WTC11 (cell line): Measurements from ENCODE around the gene DECR2. TPM values are rescaled to one million over a fixed set of nuclear protein-coding genes. Genes with fewer than 3 reads are reported as not detected.

Source experiments
- ATAC-seq: fragments of 200-7000 bp; cut with Tn5 transposase; 2 replicates; pipeline ENCODE4 v1.10.0; 2021; ENCODE audit warnings: mild to moderate bottlenecking, moderate library complexity
- CTCF ChIA-PET: fragments of 300-600 bp; sonication (Branson Sonifier 250); formaldehyde crosslinking; loops from one replicate; lab custom pipeline; 2021; ENCODE audit warnings: antibody characterized with exemption; lab: Charles Lee
- POLR2A ChIA-PET: fragments of 350-600 bp; sonication (Branson Sonifier 250); formaldehyde crosslinking; loops from one replicate; lab custom pipeline; 2021; ENCODE audit warnings: antibody characterized with exemption; lab: Charles Lee
- DNase-seq: peaks from one replicate; pipeline ENCODE4 v3.0.0; 2021; ENCODE audit warnings: low spot score
- H3K27ac Mint-ChIP-seq: 2 replicates; pipeline ENCODE4 v1.8.0; 2021; ENCODE audit warnings: mixed read lengths
- H3K27me3 Mint-ChIP-seq: 2 replicates; pipeline ENCODE4 v1.8.0; 2021; ENCODE audit warnings: low read depth, mild to moderate bottlenecking, moderate library complexity, mixed read lengths
- H3K36me3 Mint-ChIP-seq: 2 replicates; pipeline ENCODE4 v1.8.0; 2021; ENCODE audit warnings: mixed read lengths
- H3K4me1 Mint-ChIP-seq: 2 replicates; pipeline ENCODE4 v1.8.0; 2022; ENCODE audit warnings: mixed read lengths
- H3K4me3 Mint-ChIP-seq: 2 replicates; pipeline ENCODE4 v1.8.0; 2021; ENCODE audit warnings: mild to moderate bottlenecking, moderate library complexity, mixed read lengths
- H3K9me3 Mint-ChIP-seq: 2 replicates; pipeline ENCODE4 v1.8.0; 2021; ENCODE audit warnings: mixed read lengths
- EMX1 ChIP-seq: fragments of 250-450 bp; sonication (Bioruptor Pico); IDR thresholded peaks from 2 replicates; pipeline ENCODE4 v1.8.0; 2021; ENCODE audit warnings: mild to moderate bottlenecking
- FOXJ3 ChIP-seq: sonication (generic); formaldehyde crosslinking; IDR thresholded peaks from 2 replicates; pipeline ENCODE4 v1.9.0; 2021; ENCODE audit warnings: missing genetic modification reagents, mild to moderate bottlenecking, borderline replicate concordance
- GRHL2 ChIP-seq: fragments of 250-450 bp; sonication (Bioruptor Pico); IDR thresholded peaks from 2 replicates; pipeline ENCODE4 v1.8.0; 2022; ENCODE audit warnings: mild to moderate bottlenecking, moderate library complexity; ENCODE audit not compliant: insufficient replicate concordance, severe bottlenecking
- HMGA2 ChIP-seq: fragments of 250-450 bp; sonication (Bioruptor Pico); IDR thresholded peaks from 2 replicates; pipeline ENCODE4 v1.4.0; 2021; ENCODE audit warnings: mild to moderate bottlenecking, moderate library complexity
- JAZF1 ChIP-seq: fragments of 250-450 bp; sonication (Bioruptor Pico); IDR thresholded peaks from 2 replicates; pipeline ENCODE4 v1.9.0; 2021; ENCODE audit warnings: moderate library complexity, mild to moderate bottlenecking, inconsistent platforms
- JUN ChIP-seq: sonication (generic); formaldehyde crosslinking; IDR thresholded peaks from 2 replicates; pipeline ENCODE4 v1.8.0; 2023; ENCODE audit warnings: mild to moderate bottlenecking, missing genetic modification reagents
- KAT7 ChIP-seq: sonication (generic); formaldehyde crosslinking; IDR thresholded peaks from 2 replicates; pipeline ENCODE4 v1.8.1; 2023; ENCODE audit warnings: missing genetic modification reagents, mild to moderate bottlenecking, borderline replicate concordance
- NFATC4 ChIP-seq: fragments of 250-450 bp; sonication (Bioruptor Pico); IDR thresholded peaks from 2 replicates; pipeline ENCODE4 v1.9.0; 2021; ENCODE audit warnings: mild to moderate bottlenecking
- NR2C2 ChIP-seq: sonication (generic); formaldehyde crosslinking; IDR thresholded peaks from 2 replicates; pipeline ENCODE4 v1.8.0; 2022; ENCODE audit warnings: mild to moderate bottlenecking, missing genetic modification reagents
- SMAD4 ChIP-seq: sonication (generic); formaldehyde crosslinking; IDR thresholded peaks from 2 replicates; pipeline ENCODE4 v1.8.0; 2022; ENCODE audit warnings: mild to moderate bottlenecking, missing genetic modification reagents
- SOX15 ChIP-seq: fragments of 250-450 bp; sonication (Bioruptor Pico); IDR thresholded peaks from 2 replicates; pipeline ENCODE4 v1.9.0; 2021; ENCODE audit warnings: mild to moderate bottlenecking
- TEAD1 ChIP-seq: sonication (generic); formaldehyde crosslinking; IDR thresholded peaks from 2 replicates; pipeline ENCODE4 v1.8.0; 2022; ENCODE audit warnings: mild to moderate bottlenecking, missing genetic modification reagents
- ZBTB21 ChIP-seq: sonication (generic); formaldehyde crosslinking; IDR thresholded peaks from 2 replicates; pipeline ENCODE4 v1.8.1; 2023; ENCODE audit warnings: mild to moderate bottlenecking, missing genetic modification reagents, borderline replicate concordance
- ZNF396 ChIP-seq: fragments of 250-450 bp; sonication (Bioruptor Pico); IDR thresholded peaks from 2 replicates; pipeline ENCODE4 v1.8.0; 2021; ENCODE audit warnings: mild to moderate bottlenecking, moderate library complexity, borderline replicate concordance
- ZNF423 ChIP-seq: fragments of 250-450 bp; sonication (Bioruptor Pico); IDR thresholded peaks from 2 replicates; pipeline ENCODE4 v2.1.2; 2022; ENCODE audit warnings: mild to moderate bottlenecking, moderate library complexity
- ZNF671 ChIP-seq: fragments of 250-450 bp; sonication (Bioruptor Pico); IDR thresholded peaks from 2 replicates; pipeline ENCODE4 v1.8.0; 2021; ENCODE audit warnings: mild to moderate bottlenecking
- total RNA-seq: library from RNA; stranded (reverse); gene quantifications from 3 replicates; pipeline ENCODE4 v1.2.3, GENCODE V29; 2021
- TF ChIP-seq, protein P1 (sequence below): fragments of 250-450 bp; sonication (Bioruptor Pico); IDR thresholded peaks from 2 replicates; pipeline ENCODE4 v1.9.0; 2021; ENCODE audit warnings: moderate library complexity, mild to moderate bottlenecking, inconsistent platforms, borderline replicate concordance
- TF ChIP-seq, protein P2 (sequence below): sonication (generic); formaldehyde crosslinking; IDR thresholded peaks from 2 replicates; pipeline ENCODE4 v1.8.1; 2023; ENCODE audit warnings: mild to moderate bottlenecking, moderate library complexity, missing genetic modification reagents
- TF ChIP-seq, protein P3 (sequence below): sonication (generic); formaldehyde crosslinking; IDR thresholded peaks from 2 replicates; pipeline ENCODE4 v1.8.1; 2022; ENCODE audit warnings: mild to moderate bottlenecking, missing genetic modification reagents, moderate library complexity, borderline replicate concordance
- TF ChIP-seq, protein P4 (sequence below): sonication (generic); formaldehyde crosslinking; IDR thresholded peaks from 2 replicates; pipeline ENCODE4 v1.8.0; 2023; ENCODE audit warnings: mild to moderate bottlenecking, missing genetic modification reagents
- TF ChIP-seq, protein P5 (sequence below): sonication (generic); formaldehyde crosslinking; IDR thresholded peaks from 2 replicates; pipeline ENCODE4 v1.8.0; 2023; ENCODE audit warnings: missing genetic modification reagents, mild to moderate bottlenecking, borderline replicate concordance
- TF ChIP-seq, protein P6 (sequence below): fragments of 250-450 bp; sonication (Bioruptor Pico); IDR thresholded peaks from 2 replicates; pipeline ENCODE4 v1.9.0; 2021; ENCODE audit warnings: mild to moderate bottlenecking

DECR2 gene
- total RNA-seq, 1 experiment from 2014 or later: 43.6 TPM

DNA sequence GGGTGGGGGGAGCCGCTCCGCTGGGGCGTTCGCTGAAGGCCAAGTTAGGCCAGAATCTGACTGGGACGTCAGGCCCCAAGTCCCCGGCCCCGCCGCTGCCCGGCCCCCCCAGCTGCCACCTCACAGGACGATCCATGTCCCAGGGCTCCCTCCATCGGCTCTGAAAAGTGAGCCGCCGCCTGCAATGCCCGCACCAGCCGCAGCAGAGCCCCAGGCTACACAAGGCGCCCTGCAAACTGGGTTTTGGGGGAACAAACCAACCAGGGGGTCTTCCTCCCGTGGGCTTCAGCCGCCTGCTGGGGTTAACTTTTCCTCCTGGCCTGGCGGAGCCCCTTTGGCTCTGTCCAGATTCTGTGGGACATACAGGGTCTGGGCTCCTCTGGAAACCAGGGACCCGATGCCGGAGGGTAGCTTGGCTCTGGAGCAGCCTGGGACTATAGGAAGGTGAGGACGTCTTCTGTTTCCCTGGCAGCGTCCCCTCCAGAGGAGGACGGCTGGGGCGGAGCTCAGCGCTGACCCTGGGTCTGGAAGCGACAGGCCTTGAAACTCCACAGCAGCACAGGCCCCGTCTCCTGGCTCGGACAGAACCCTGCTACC is 3.9 kb upstream of the DECR2 start:
- peaks cover 3% of the 10 kb centered on the region; the same call in 1 of the 2 replicates for H3K27me3 Mint-ChIP-seq
- ATAC-seq (peak; percentile 18), DNase-seq (peak; percentile 79)
- POLR2A ChIA-PET: interaction anchor here (0.7 kb wide), 1 partner anchor 97 kb away, joined by 3 read pairs; no protein-coding TSS in a partner anchor
- H3K36me3 Mint-ChIP-seq: peaks cover 7% of the 10 kb centered on the region; the same call in 1 of the 2 replicates
- peaks cover 25% of the 10 kb centered on the region for H3K4me1 Mint-ChIP-seq
- CTCF ChIA-PET: interaction anchor here (0.6 to 1.9 kb wide), 10 partner anchors 9 to 250 kb away, joined by 3 to 10 read pairs (median 3); partner anchors contain the start of gene PGAP6
- H3K4me3 Mint-ChIP-seq: peak overlapping the region; percentile 67
- TF ChIP-seq SOX15 (CRISPR knock-in tag) (no peak), EMX1 (no peak), JAZF1 (CRISPR knock-in tag) (no peak), ZBTB21 (no peak), ZNF423 (CRISPR knock-in tag) (0 out of 2 replicates have a peak, but pooled peaks have one; percentile 18), NR2C2 (CRISPR knock-in tag) (no peak), KAT7 (CRISPR knock-in tag) (no peak), JUN (no peak)
- TF ChIP-seq, protein P1, sequence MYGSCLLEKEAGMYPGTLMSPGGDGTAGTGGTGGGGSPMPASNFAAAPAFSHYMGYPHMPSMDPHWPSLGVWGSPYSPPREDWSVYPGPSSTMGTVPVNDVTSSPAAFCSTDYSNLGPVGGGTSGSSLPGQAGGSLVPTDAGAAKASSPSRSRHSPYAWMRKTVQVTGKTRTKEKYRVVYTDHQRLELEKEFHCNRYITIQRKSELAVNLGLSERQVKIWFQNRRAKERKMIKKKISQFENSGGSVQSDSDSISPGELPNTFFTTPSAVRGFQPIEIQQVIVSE (CRISPR knock-in tag): no peak
- TF ChIP-seq, protein P2, sequence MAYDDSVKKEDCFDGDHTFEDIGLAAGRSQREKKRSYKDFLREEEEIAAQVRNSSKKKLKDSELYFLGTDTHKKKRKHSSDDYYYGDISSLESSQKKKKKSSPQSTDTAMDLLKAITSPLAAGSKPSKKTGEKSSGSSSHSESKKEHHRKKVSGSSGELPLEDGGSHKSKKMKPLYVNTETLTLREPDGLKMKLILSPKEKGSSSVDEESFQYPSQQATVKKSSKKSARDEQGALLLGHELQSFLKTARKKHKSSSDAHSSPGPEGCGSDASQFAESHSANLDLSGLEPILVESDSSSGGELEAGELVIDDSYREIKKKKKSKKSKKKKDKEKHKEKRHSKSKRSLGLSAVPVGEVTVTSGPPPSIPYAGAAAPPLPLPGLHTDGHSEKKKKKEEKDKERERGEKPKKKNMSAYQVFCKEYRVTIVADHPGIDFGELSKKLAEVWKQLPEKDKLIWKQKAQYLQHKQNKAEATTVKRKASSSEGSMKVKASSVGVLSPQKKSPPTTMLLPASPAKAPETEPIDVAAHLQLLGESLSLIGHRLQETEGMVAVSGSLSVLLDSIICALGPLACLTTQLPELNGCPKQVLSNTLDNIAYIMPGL: 0 out of 2 replicates have a peak, but pooled peaks have one; percentile 24
- TF ChIP-seq, protein P3, sequence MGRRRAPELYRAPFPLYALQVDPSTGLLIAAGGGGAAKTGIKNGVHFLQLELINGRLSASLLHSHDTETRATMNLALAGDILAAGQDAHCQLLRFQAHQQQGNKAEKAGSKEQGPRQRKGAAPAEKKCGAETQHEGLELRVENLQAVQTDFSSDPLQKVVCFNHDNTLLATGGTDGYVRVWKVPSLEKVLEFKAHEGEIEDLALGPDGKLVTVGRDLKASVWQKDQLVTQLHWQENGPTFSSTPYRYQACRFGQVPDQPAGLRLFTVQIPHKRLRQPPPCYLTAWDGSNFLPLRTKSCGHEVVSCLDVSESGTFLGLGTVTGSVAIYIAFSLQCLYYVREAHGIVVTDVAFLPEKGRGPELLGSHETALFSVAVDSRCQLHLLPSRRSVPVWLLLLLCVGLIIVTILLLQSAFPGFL (CRISPR knock-in tag): no peak
- H3K9me3 Mint-ChIP-seq: no peaks in the 10 kb centered on the region
- H3K27ac Mint-ChIP-seq: peak overlapping the region; percentile 86

DNA sequence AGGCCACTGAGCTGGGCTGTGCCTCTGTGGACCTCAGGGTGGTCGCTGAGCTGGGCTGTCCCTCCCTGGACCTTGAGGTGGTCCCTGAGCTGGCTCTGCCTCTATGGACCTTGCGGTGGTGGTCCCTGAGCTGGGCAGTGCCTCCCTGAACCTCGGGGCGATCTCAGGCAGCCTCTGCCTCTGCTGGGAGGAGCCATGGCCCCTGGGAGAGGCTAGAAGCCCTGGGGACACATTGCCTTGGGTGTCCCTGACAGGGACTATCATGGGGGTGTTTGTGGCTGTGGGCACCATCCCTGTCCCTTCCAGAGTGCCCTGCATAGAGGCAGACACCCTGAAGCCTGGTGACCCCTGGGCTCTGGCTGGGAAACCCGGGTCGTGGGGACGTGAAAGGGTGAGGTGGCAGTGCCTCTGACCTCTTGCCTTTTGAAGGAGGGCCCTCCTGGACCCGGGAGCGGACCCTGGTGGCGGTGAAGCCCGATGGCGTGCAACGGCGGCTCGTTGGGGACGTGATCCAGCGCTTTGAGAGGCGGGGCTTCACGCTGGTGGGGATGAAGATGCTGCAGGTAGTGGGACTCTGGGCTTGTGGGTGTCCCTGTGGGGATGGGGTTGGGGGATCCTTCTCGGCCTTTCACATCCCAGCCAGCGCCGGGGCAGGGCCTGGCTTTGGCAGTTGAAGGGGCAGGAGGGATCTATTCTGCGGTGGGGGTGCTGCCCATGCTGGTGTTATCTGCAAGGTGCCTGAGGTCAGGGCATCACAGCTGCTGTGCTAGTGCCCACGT is 2.9 kb upstream of the DECR2 start:
- H3K4me1 Mint-ChIP-seq: peaks cover 25% of the 10 kb centered on the region
- ChIA-PET CTCF (interaction anchor here (0.8 to 1.9 kb wide), 8 partner anchors 8 to 249 kb away, joined by 3 to 10 read pairs (median 3); no protein-coding TSS in a partner anchor), POLR2A (no interaction called here)
- H3K4me3 Mint-ChIP-seq: peak overlapping the region; percentile 67
- peaks cover 3% of the 10 kb centered on the region; the same call in 1 of the 2 replicates for H3K27me3 Mint-ChIP-seq
- peak; percentile 57 for DNase-seq
- peaks cover 5% of the 10 kb centered on the region; the same call in 1 of the 2 replicates for H3K36me3 Mint-ChIP-seq
- no peak for ATAC-seq
- peak overlapping the region; percentile 86 for H3K27ac Mint-ChIP-seq
- H3K9me3 Mint-ChIP-seq: no peaks in the 10 kb centered on the region
- TF ChIP-seq ZNF671 (CRISPR knock-in tag): no peak
- no peak for TF ChIP-seq ZNF396 (CRISPR knock-in tag)
- no peak for TF ChIP-seq FOXJ3
- TF ChIP-seq, protein P4, sequence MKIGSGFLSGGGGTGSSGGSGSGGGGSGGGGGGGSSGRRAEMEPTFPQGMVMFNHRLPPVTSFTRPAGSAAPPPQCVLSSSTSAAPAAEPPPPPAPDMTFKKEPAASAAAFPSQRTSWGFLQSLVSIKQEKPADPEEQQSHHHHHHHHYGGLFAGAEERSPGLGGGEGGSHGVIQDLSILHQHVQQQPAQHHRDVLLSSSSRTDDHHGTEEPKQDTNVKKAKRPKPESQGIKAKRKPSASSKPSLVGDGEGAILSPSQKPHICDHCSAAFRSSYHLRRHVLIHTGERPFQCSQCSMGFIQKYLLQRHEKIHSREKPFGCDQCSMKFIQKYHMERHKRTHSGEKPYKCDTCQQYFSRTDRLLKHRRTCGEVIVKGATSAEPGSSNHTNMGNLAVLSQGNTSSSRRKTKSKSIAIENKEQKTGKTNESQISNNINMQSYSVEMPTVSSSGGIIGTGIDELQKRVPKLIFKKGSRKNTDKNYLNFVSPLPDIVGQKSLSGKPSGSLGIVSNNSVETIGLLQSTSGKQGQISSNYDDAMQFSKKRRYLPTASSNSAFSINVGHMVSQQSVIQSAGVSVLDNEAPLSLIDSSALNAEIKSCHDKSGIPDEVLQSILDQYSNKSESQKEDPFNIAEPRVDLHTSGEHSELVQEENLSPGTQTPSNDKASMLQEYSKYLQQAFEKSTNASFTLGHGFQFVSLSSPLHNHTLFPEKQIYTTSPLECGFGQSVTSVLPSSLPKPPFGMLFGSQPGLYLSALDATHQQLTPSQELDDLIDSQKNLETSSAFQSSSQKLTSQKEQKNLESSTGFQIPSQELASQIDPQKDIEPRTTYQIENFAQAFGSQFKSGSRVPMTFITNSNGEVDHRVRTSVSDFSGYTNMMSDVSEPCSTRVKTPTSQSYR (CRISPR knock-in tag): no peak
- TF ChIP-seq TEAD1: no peak
- TF ChIP-seq, protein P5, sequence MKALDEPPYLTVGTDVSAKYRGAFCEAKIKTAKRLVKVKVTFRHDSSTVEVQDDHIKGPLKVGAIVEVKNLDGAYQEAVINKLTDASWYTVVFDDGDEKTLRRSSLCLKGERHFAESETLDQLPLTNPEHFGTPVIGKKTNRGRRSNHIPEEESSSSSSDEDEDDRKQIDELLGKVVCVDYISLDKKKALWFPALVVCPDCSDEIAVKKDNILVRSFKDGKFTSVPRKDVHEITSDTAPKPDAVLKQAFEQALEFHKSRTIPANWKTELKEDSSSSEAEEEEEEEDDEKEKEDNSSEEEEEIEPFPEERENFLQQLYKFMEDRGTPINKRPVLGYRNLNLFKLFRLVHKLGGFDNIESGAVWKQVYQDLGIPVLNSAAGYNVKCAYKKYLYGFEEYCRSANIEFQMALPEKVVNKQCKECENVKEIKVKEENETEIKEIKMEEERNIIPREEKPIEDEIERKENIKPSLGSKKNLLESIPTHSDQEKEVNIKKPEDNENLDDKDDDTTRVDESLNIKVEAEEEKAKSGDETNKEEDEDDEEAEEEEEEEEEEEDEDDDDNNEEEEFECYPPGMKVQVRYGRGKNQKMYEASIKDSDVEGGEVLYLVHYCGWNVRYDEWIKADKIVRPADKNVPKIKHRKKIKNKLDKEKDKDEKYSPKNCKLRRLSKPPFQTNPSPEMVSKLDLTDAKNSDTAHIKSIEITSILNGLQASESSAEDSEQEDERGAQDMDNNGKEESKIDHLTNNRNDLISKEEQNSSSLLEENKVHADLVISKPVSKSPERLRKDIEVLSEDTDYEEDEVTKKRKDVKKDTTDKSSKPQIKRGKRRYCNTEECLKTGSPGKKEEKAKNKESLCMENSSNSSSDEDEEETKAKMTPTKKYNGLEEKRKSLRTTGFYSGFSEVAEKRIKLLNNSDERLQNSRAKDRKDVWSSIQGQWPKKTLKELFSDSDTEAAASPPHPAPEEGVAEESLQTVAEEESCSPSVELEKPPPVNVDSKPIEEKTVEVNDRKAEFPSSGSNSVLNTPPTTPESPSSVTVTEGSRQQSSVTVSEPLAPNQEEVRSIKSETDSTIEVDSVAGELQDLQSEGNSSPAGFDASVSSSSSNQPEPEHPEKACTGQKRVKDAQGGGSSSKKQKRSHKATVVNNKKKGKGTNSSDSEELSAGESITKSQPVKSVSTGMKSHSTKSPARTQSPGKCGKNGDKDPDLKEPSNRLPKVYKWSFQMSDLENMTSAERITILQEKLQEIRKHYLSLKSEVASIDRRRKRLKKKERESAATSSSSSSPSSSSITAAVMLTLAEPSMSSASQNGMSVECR (CRISPR knock-in tag): no peak
- TF ChIP-seq HMGA2 (CRISPR knock-in tag): no peak
- TF ChIP-seq GRHL2 (CRISPR knock-in tag): no peak
- TF ChIP-seq NFATC4: no peak
- TF ChIP-seq SMAD4 (CRISPR knock-in tag): no peak
- TF ChIP-seq, protein P6, sequence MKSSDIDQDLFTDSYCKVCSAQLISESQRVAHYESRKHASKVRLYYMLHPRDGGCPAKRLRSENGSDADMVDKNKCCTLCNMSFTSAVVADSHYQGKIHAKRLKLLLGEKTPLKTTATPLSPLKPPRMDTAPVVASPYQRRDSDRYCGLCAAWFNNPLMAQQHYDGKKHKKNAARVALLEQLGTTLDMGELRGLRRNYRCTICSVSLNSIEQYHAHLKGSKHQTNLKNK (CRISPR knock-in tag): no peak
